Measurements from ENCODE around the gene RPL13. TPM values are rescaled to one million over a fixed set of nuclear protein-coding genes. Genes with fewer than 3 reads are reported as not detected.

The RPL13 gene
- total and polyA plus RNA-seq, 9 of the 15 experiments (the other 6 are each of a cell fraction or from before 2014, with no cell fraction given): 227 to 6,042 (median 1,633) TPM

DNA sequence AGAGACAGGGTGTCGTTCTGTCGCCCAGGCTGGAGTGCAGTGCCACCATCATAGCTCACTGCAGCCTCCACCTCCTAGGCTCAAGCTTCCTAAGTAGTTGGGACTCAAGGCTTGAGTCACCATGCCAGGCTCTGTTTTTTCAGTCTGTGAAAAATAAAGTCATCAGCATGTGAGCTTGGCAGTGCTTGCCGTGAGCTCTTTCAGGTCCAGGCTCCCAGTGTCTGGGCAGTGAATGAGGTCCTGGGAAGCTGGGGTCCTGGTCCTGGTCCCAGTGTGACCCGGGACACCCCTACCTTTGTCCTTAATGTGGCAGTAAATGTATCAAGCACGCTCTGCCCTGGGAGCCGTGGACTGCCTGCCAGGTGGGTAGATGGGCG, 22.9 kb upstream of the RPL13 start (continued):
- TF ChIP-seq, protein P1, sequence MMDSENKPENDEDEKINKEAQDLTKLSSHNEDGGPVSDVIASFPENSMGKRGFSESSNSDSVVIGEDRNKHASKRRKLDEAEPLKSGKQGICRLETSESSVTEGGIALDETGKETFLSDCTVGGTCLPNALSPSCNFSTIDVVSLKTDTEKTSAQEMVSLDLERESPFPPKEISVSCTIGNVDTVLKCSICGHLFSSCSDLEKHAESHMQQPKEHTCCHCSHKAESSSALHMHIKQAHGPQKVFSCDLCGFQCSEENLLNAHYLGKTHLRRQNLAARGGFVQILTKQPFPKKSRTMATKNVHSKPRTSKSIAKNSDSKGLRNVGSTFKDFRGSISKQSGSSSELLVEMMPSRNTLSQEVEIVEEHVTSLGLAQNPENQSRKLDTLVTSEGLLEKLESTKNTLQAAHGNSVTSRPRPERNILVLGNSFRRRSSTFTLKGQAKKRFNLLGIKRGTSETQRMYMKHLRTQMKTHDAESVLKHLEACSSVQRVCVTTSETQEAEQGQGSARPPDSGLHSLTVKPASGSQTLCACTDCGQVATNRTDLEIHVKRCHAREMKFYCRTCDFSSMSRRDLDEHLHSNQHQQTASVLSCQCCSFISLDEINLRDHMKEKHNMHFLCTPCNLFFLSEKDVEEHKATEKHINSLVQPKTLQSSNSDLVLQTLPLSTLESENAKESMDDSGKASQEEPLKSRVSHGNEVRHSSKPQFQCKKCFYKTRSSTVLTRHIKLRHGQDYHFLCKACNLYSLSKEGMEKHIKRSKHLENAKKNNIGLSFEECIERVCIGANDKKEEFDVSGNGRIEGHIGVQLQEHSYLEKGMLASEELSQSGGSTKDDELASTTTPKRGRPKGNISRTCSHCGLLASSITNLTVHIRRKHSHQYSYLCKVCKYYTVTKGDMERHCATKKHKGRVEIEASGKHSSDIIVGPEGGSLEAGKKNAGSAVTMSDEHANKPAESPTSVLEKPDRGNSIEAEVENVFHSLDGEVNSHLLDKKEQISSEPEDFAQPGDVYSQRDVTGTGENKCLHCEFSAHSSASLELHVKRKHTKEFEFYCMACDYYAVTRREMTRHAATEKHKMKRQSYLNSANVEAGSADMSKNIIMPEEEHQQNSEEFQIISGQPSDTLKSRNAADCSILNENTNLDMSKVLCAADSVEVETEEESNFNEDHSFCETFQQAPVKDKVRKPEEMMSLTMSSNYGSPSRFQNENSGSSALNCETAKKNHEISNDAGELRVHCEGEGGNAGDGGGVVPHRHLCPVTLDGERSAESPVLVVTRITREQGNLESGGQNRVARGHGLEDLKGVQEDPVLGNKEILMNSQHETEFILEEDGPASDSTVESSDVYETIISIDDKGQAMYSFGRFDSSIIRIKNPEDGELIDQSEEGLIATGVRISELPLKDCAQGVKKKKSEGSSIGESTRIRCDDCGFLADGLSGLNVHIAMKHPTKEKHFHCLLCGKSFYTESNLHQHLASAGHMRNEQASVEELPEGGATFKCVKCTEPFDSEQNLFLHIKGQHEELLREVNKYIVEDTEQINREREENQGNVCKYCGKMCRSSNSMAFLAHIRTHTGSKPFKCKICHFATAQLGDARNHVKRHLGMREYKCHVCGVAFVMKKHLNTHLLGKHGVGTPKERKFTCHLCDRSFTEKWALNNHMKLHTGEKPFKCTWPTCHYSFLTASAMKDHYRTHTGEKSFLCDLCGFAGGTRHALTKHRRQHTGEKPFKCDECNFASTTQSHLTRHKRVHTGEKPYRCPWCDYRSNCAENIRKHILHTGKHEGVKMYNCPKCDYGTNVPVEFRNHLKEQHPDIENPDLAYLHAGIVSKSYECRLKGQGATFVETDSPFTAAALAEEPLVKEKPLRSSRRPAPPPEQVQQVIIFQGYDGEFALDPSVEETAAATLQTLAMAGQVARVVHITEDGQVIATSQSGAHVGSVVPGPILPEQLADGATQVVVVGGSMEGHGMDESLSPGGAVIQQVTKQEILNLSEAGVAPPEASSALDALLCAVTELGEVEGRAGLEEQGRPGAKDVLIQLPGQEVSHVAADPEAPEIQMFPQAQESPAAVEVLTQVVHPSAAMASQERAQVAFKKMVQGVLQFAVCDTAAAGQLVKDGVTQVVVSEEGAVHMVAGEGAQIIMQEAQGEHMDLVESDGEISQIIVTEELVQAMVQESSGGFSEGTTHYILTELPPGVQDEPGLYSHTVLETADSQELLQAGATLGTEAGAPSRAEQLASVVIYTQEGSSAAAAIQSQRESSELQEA (IDR thresholded peaks at IDR 0.05; ENCODE audit: low read depth): no peak
- TF ChIP-seq POLR2H (tag; IDR thresholded peaks at IDR 0.05; ENCODE audit: low read depth): no peak
- TF ChIP-seq L3MBTL2 (IDR thresholded peaks at IDR 0.05): no peak
- no peak for TF ChIP-seq ZNF431 (CRISPR knock-in tag; IDR thresholded peaks at IDR 0.05)
- TF ChIP-seq, protein P2, sequence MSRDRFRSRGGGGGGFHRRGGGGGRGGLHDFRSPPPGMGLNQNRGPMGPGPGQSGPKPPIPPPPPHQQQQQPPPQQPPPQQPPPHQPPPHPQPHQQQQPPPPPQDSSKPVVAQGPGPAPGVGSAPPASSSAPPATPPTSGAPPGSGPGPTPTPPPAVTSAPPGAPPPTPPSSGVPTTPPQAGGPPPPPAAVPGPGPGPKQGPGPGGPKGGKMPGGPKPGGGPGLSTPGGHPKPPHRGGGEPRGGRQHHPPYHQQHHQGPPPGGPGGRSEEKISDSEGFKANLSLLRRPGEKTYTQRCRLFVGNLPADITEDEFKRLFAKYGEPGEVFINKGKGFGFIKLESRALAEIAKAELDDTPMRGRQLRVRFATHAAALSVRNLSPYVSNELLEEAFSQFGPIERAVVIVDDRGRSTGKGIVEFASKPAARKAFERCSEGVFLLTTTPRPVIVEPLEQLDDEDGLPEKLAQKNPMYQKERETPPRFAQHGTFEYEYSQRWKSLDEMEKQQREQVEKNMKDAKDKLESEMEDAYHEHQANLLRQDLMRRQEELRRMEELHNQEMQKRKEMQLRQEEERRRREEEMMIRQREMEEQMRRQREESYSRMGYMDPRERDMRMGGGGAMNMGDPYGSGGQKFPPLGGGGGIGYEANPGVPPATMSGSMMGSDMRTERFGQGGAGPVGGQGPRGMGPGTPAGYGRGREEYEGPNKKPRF (IDR thresholded peaks at IDR 0.05; ENCODE audit: low read depth, low read length): no peak
- TF ChIP-seq SIN3B (IDR thresholded peaks at IDR 0.05; ENCODE audit: low read depth): no peak
- no peak for TF ChIP-seq NEUROD1 (IDR thresholded peaks at IDR 0.05; ENCODE audit: borderline replicate concordance, low read depth, low read length, partially characterized antibody)
- TF ChIP-seq, protein P3, sequence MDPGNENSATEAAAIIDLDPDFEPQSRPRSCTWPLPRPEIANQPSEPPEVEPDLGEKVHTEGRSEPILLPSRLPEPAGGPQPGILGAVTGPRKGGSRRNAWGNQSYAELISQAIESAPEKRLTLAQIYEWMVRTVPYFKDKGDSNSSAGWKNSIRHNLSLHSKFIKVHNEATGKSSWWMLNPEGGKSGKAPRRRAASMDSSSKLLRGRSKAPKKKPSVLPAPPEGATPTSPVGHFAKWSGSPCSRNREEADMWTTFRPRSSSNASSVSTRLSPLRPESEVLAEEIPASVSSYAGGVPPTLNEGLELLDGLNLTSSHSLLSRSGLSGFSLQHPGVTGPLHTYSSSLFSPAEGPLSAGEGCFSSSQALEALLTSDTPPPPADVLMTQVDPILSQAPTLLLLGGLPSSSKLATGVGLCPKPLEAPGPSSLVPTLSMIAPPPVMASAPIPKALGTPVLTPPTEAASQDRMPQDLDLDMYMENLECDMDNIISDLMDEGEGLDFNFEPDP (CRISPR knock-in tag; IDR thresholded peaks at IDR 0.05): no peak
- TF ChIP-seq FOXJ2 (tag; IDR thresholded peaks at IDR 0.05): no peak
